H9 (cell line): ENCODE measurements around the gene AKR1C2. TPM values are rescaled to one million over a fixed set of nuclear protein-coding genes. Genes with fewer than 3 reads are reported as not detected.

Experiments used
- DNase-seq: peaks from one replicate; pipeline ENCODE4 v3.0.0-alpha.2; 2017
- H2AFZ ChIP-seq: one replicate; pipeline ENCODE4 v1.6.1; 2013; ENCODE audit warnings: mild to moderate bottlenecking, low read length, control low read depth, moderate library complexity
- H2AK5ac ChIP-seq: 2 replicates; pipeline ENCODE4 v1.6.1; 2013; ENCODE audit warnings: low read length, control low read depth, mixed read lengths; ENCODE audit not compliant: insufficient read length
- H2BK120ac ChIP-seq: one replicate; pipeline ENCODE4 v1.6.1; 2013; ENCODE audit warnings: low read depth, mild to moderate bottlenecking, low read length, control low read depth, inconsistent platforms; ENCODE audit not compliant: poor library complexity, severe bottlenecking
- H2BK12ac ChIP-seq: 2 replicates; pipeline ENCODE4 v1.6.1; 2013; ENCODE audit warnings: low read length, control low read depth, mixed read lengths, low read depth; ENCODE audit not compliant: insufficient read length
- H2BK15ac ChIP-seq: 2 replicates; pipeline ENCODE4 v1.6.1; 2013; ENCODE audit warnings: low read depth, low read length, control low read depth
- H2BK20ac ChIP-seq: one replicate; pipeline ENCODE4 v1.6.1; 2013; ENCODE audit warnings: low read depth, mild to moderate bottlenecking, low read length, control low read depth, inconsistent platforms; ENCODE audit not compliant: poor library complexity, severe bottlenecking
- H2BK5ac ChIP-seq: 2 replicates; pipeline ENCODE4 v1.6.1; 2013; ENCODE audit warnings: low read length, control low read depth, mixed read lengths; ENCODE audit not compliant: insufficient read length
- H3K14ac ChIP-seq: 2 replicates; pipeline ENCODE4 v1.6.1; 2013; ENCODE audit warnings: low read length, control low read depth; ENCODE audit not compliant: insufficient read depth
- H3K18ac ChIP-seq: 2 replicates; pipeline ENCODE4 v1.6.1; 2013; ENCODE audit warnings: low read depth, mild to moderate bottlenecking, mixed read lengths, low read length, control low read depth; ENCODE audit not compliant: insufficient read length
- H3K23ac ChIP-seq: 2 replicates; pipeline ENCODE4 v1.6.1; 2013; ENCODE audit warnings: low read length, control low read depth, mixed read lengths, low read depth; ENCODE audit not compliant: insufficient read length
- H3K23me2 ChIP-seq: 2 replicates; pipeline ENCODE4 v1.6.1; 2013; ENCODE audit warnings: low read depth, mild to moderate bottlenecking, mixed read lengths, low read length, control low read depth; ENCODE audit not compliant: insufficient read length, poor library complexity, severe bottlenecking
- H3K27ac ChIP-seq: 2 replicates; pipeline ENCODE4 v1.5.1; 2013; ENCODE audit warnings: low read length, control low read depth, mixed read lengths, low read depth; ENCODE audit not compliant: insufficient read length
- H3K27me3 ChIP-seq: 2 replicates; pipeline ENCODE4 v1.6.1; 2013; ENCODE audit warnings: low read length, control low read depth, inconsistent platforms; ENCODE audit not compliant: insufficient read depth
- H3K4ac ChIP-seq: 2 replicates; pipeline ENCODE4 v1.6.1; 2013; ENCODE audit warnings: low read depth, mild to moderate bottlenecking, control low read depth, inconsistent platforms, low read length, moderate library complexity
- H3K4me1 ChIP-seq: 2 replicates; pipeline ENCODE4 v1.6.1; 2013; ENCODE audit warnings: low read length, control low read depth, inconsistent platforms; ENCODE audit not compliant: insufficient read depth
- H3K4me2 ChIP-seq: 2 replicates; pipeline ENCODE4 v1.6.1; 2013; ENCODE audit warnings: low read length, control low read depth, mixed read lengths; ENCODE audit not compliant: insufficient read length, insufficient read depth
- H3K56ac ChIP-seq: 2 replicates; pipeline ENCODE4 v1.6.1; 2013; ENCODE audit warnings: low read depth, mild to moderate bottlenecking, mixed read lengths, low read length, control low read depth; ENCODE audit not compliant: insufficient read length
- H3K79me1 ChIP-seq: 2 replicates; pipeline ENCODE4 v1.6.1; 2013; ENCODE audit warnings: low read depth, mild to moderate bottlenecking, moderate library complexity, low read length, control low read depth, inconsistent platforms; ENCODE audit not compliant: insufficient read depth, poor library complexity, severe bottlenecking
- H3K79me2 ChIP-seq: 2 replicates; pipeline ENCODE4 v1.6.1; 2013; ENCODE audit warnings: low read length, control low read depth, inconsistent platforms; ENCODE audit not compliant: insufficient read depth
- H3K9ac ChIP-seq: 2 replicates; pipeline ENCODE4 v1.6.1; 2013; ENCODE audit warnings: low read length, control low read depth, mixed read lengths; ENCODE audit not compliant: insufficient read length; ENCODE audit errors: extremely low read depth
- H3K9me3 ChIP-seq: one replicate; pipeline ENCODE4 v1.6.1; 2013; ENCODE audit warnings: low read depth, low read length, inconsistent platforms; ENCODE audit not compliant: control insufficient read depth
- H3T11ph ChIP-seq: one replicate; pipeline ENCODE4 v1.6.1; 2013; ENCODE audit warnings: mild to moderate bottlenecking, low read length, control low read depth, inconsistent platforms
- H4K20me1 ChIP-seq: one replicate; pipeline ENCODE4 v1.6.1; 2013; ENCODE audit not compliant: control insufficient read depth, insufficient read length, insufficient read depth
- H4K5ac ChIP-seq: 2 replicates; pipeline ENCODE4 v1.6.1; 2013; ENCODE audit warnings: low read depth, mild to moderate bottlenecking, mixed read lengths, low read length, control low read depth; ENCODE audit not compliant: insufficient read length
- H4K8ac ChIP-seq: replicated peaks from 2 replicates; pipeline ENCODE4 v1.6.1; 2013; ENCODE audit warnings: low read length, control low read depth, mixed read lengths, low read depth; ENCODE audit not compliant: insufficient read length
- H4K91ac ChIP-seq: 2 replicates; pipeline ENCODE4 v1.6.1; 2013; ENCODE audit warnings: low read depth, mild to moderate bottlenecking, moderate library complexity, mixed read lengths, low read length, control low read depth; ENCODE audit not compliant: insufficient read length
- H3K27ac Mint-ChIP-seq, 3 experiments: 2 replicates in 2 of 3; 3 replicates in 1 of 3; pipeline ENCODE4 v1.8.0; 2020 to 2021; ENCODE audit warnings: mixed read lengths in 3 of 3, mild to moderate bottlenecking in 1 of 3, moderate library complexity in 1 of 3
- H3K27me3 Mint-ChIP-seq: 2 replicates; pipeline ENCODE4 v1.8.0; 2021; ENCODE audit warnings: low read depth, mild to moderate bottlenecking, moderate library complexity, mixed read lengths
- H3K36me3 Mint-ChIP-seq, 3 experiments: 2 replicates in 2 of 3; 3 replicates in 1 of 3; pipeline ENCODE4 v1.8.0; 2020 to 2021; ENCODE audit warnings: low read depth in 3 of 3, mixed read lengths in 3 of 3; ENCODE audit not compliant: insufficient read depth in 1 of 3
- H3K4me1 Mint-ChIP-seq, 2 experiments: 2 replicates each; pipeline ENCODE4 v1.8.0; 2020; ENCODE audit warnings: mixed read lengths in 2 of 2
- H3K4me3 Mint-ChIP-seq, 2 experiments: 2 replicates in 1 of 2; 3 replicates in 1 of 2; pipeline ENCODE4 v1.8.0; 2020 to 2021; ENCODE audit warnings: mild to moderate bottlenecking in 2 of 2, mixed read lengths in 2 of 2, moderate library complexity in 1 of 2
- H3K9me3 Mint-ChIP-seq, 2 experiments: 2 replicates in 1 of 2; 3 replicates in 1 of 2; pipeline ENCODE4 v1.8.0; 2020; ENCODE audit warnings: mild to moderate bottlenecking in 2 of 2, mixed read lengths in 2 of 2, moderate library complexity in 1 of 2
- CTCF ChIP-seq: fragments of 200-600 bp; sonication (generic); conservative IDR thresholded peaks from 3 replicates; pipeline ENCODE4 v1.8.0; 2021; ENCODE audit warnings: antibody characterized with exemption, mild to moderate bottlenecking
- WGBS: extraction: QIAGEN DNeasy Blood & Tissue Kit; methylation state at CpG from one replicate; pipeline ENCODE4 v1.1.7; 2013; ENCODE audit warnings: missing lambda C conversion rate, low lambda C conversion rate, mixed read lengths; ENCODE audit not compliant: insufficient read length; ENCODE audit errors: extremely low coverage; 5-methylcytosine and 5-hydroxymethylcytosine counted together
- total RNA-seq: library from RNA; stranded (reverse); gene quantifications from 2 replicates; pipeline ENCODE4 v1.2.1, GENCODE V29; 2021

The AKR1C2 gene
- total RNA-seq, 1 experiment from 2014 or later = 0.74 TPM

GRCh38 chr10:5013385-5013784, 9.7 kb upstream of the AKR1C2 start:
- peaks cover 13 to 15% of the 10 kb centered on the region in 2 experiments for H3K4me1 Mint-ChIP-seq
- WGBS = no CpG with 5 or more reads among the region's 1 CpG
- Histone ChIP-seq H3K79me2 (no peaks in the 10 kb centered on the region), H4K91ac (no peak overlapping the region), H2AFZ (no peak overlapping the region), H3K27me3 (no peaks in the 10 kb centered on the region), H2BK5ac (no peak overlapping the region), H2BK12ac (no peak overlapping the region), H3K23ac (no peak overlapping the region), H4K8ac (no peak overlapping the region), H4K5ac (no peak overlapping the region), H3K18ac (no peak overlapping the region), H3K4me2 (no peak overlapping the region), H3K9ac (no peak overlapping the region), H2AK5ac (no peak overlapping the region), H3K4ac (no peak overlapping the region), H3T11ph (no peak overlapping the region), H2BK15ac (no peak overlapping the region), H3K79me1 (no peaks in the 10 kb centered on the region), H3K23me2 (no peaks in the 10 kb centered on the region), H2BK120ac (no peak overlapping the region), H3K4me1 (no peaks in the 10 kb centered on the region; the same call in 1 of the 2 replicates), H3K56ac (no peak overlapping the region), H3K27ac (no peak overlapping the region), H3K14ac (no peak overlapping the region), H2BK20ac (no peak overlapping the region), H3K9me3 (no peaks in the 10 kb centered on the region), H4K20me1 (no peaks in the 10 kb centered on the region)
- no peak for TF ChIP-seq CTCF
- no peaks in the 10 kb centered on the region; a peak in 1 of 7 replicates for H3K36me3 Mint-ChIP-seq
- no peaks in the 10 kb centered on the region for H3K27me3 Mint-ChIP-seq
- DNase-seq = no peak
- H3K9me3 Mint-ChIP-seq = peaks cover 3 to 41% of the 10 kb centered on the region in 2 experiments
- H3K27ac Mint-ChIP-seq = no peak overlapping the region
- H3K4me3 Mint-ChIP-seq = no peak overlapping the region
